Suprapubic skin (tissue), 4 donors: ENCODE results near the gene MYADML2. TPM values are rescaled to one million over a fixed set of nuclear protein-coding genes. Genes with fewer than 3 reads are reported as not detected.

Experiments
- DNase-seq, 2 donors: peaks; one replicate each; pipeline ENCODE4 v3.0.0-alpha.2; 2019; ENCODE audit warnings: low spot score in 2 of 2
- H3K27ac ChIP-seq: fragments of 200-600 bp; sonication (generic); one replicate; pipeline ENCODE4 v1.5.1; 2019
- H3K27me3 ChIP-seq: fragments of 200-600 bp; sonication (generic); one replicate; pipeline ENCODE4 v1.5.1; 2019
- H3K36me3 ChIP-seq: fragments of 200-600 bp; sonication (generic); one replicate; pipeline ENCODE4 v1.5.1; 2019
- H3K4me1 ChIP-seq: fragments of 200-600 bp; sonication (generic); one replicate; pipeline ENCODE4 v1.5.1; 2019
- H3K4me3 ChIP-seq: fragments of 200-600 bp; sonication (generic); one replicate; pipeline ENCODE4 v1.5.1; 2019; ENCODE audit warnings: mild to moderate bottlenecking
- H3K9me3 ChIP-seq: fragments of 200-600 bp; sonication (generic); one replicate; pipeline ENCODE4 v1.5.1; 2019
- EP300 ChIP-seq: sonication (generic); formaldehyde crosslinking; IDR thresholded peaks from one replicate; pipeline ENCODE4 v1.6.1; 2017; ENCODE audit warnings: antibody characterized with exemption
- POLR2A ChIP-seq, 2 donors: fragments of 450-650 bp; IDR thresholded peaks; one replicate each; pipeline ENCODE4 v1.6.1; 2017; ENCODE audit warnings: antibody characterized with exemption in 2 of 2, mild to moderate bottlenecking in 2 of 2, moderate library complexity in 2 of 2
- POLR2AphosphoS5 ChIP-seq, 3 donors: sonication (generic); formaldehyde crosslinking; IDR thresholded peaks; one replicate each; pipeline ENCODE4 v1.6.1; 2017; ENCODE audit warnings: antibody characterized with exemption in 3 of 3
- WGBS: methylation state at CpG from one replicate; pipeline ENCODE4 v1.1.5; 2018; 5-methylcytosine and 5-hydroxymethylcytosine counted together
- total RNA-seq, 4 donors: library from RNA; depleted of rRNA; stranded (reverse); fragments of >200 nt; gene quantifications; one replicate each; pipeline ENCODE4 v1.1.0, GENCODE V29; 2016
- TF ChIP-seq, protein P1 (sequence below), 2 donors: fragments of 200-600 bp in 1 of 2; fragments of 450-650 bp in 1 of 2; sonication (generic) in 1 of 2; IDR thresholded peaks; one replicate each; pipeline ENCODE4 v1.5.1; 2016 to 2019; ENCODE audit warnings: antibody characterized with exemption in 2 of 2, mild to moderate bottlenecking in 1 of 2, moderate library complexity in 1 of 2

MYADML2 gene
- total RNA-seq, 4 donors from 2014 or later = not detected

DNA sequence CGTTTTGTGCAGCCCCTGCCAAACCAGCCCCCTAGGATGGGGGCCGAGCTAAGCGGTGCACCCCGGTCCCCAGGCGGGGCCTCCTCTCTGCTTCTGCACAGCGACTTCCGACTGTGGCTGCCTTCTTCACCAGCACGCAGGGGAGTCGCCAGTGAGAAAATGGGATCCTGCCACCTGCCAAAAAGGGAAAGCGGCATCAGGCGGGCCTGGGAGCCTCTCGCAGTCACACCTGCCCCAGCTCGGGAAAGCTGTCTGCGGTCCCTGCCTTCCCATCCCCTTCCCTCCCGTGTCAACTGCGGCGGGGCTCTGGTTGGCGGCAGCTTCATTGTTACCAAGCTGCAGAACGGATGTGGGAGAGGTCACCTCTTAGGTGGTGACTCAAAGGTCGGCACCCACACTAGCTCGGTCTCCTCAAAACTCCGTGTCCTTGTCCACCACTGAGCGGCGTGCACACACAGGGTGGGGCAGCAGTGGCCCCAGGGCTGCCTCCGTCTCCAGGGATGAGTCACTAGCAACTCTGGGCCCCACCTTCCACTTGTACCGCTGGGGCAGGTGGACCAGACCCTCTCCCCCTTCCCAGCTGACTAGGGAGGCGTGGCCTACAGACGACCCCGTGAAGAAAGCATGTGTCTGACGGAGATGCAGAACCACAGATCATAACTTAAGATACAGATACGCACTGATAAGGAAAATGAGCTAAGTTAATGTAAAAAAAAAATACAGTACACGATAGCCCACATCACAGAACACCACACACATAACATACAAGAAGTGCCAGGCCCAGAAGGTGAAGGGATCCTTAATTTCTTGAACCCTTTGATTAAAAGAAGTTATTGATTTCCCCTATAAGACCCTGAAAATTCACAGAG lies 34.4 kb downstream of the MYADML2 start:
- peaks cover 49% of the 10 kb centered on the region for H3K4me1 ChIP-seq
- 78% methylated on average over 18 of the region's 32 CpGs for WGBS
- no peak overlapping the region for H3K4me3 ChIP-seq
- H3K27me3 ChIP-seq = no peaks in the 10 kb centered on the region
- no peak for DNase-seq
- H3K9me3 ChIP-seq = no peaks in the 10 kb centered on the region
- TF ChIP-seq, protein P1, sequence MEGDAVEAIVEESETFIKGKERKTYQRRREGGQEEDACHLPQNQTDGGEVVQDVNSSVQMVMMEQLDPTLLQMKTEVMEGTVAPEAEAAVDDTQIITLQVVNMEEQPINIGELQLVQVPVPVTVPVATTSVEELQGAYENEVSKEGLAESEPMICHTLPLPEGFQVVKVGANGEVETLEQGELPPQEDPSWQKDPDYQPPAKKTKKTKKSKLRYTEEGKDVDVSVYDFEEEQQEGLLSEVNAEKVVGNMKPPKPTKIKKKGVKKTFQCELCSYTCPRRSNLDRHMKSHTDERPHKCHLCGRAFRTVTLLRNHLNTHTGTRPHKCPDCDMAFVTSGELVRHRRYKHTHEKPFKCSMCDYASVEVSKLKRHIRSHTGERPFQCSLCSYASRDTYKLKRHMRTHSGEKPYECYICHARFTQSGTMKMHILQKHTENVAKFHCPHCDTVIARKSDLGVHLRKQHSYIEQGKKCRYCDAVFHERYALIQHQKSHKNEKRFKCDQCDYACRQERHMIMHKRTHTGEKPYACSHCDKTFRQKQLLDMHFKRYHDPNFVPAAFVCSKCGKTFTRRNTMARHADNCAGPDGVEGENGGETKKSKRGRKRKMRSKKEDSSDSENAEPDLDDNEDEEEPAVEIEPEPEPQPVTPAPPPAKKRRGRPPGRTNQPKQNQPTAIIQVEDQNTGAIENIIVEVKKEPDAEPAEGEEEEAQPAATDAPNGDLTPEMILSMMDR (IDR thresholded peaks at IDR 0.05) = no peak
- no peak for TF ChIP-seq POLR2A (IDR thresholded peaks at IDR 0.05)
- no peak for TF ChIP-seq EP300
- no peak for TF ChIP-seq POLR2AphosphoS5 (IDR thresholded peaks at IDR 0.05)
- no peak overlapping the region for H3K27ac ChIP-seq
- peaks cover 39% of the 10 kb centered on the region for H3K36me3 ChIP-seq

DNA sequence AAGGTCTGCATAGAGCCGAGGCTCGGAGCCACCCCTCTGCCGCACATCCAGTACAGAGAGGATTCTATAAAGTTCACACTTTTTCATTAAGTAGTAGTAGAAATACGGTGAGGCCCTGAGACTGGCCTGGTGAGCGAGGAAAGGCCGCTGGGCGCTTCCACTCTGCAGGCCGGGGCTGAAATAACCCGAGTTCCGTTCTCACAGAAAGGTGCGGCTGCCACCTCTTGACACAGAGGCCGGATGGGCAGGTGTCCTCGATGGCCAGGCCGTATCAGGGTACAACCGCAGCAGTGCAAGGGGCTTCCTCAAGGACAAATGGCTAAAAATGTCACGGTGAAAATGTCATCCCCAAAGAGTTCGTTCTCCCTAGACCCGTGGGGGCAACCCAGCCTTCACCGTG lies 35.1 kb downstream of the MYADML2 start:
- TF ChIP-seq, protein P1 (IDR thresholded peaks at IDR 0.05) = no peak
- no peak for TF ChIP-seq POLR2A (IDR thresholded peaks at IDR 0.05)
- H3K27me3 ChIP-seq = no peaks in the 10 kb centered on the region
- no peak overlapping the region for H3K27ac ChIP-seq
- H3K36me3 ChIP-seq = peaks cover 43% of the 10 kb centered on the region
- H3K9me3 ChIP-seq = no peaks in the 10 kb centered on the region
- 76% methylated on average over 19 of the region's 19 CpGs for WGBS
- H3K4me3 ChIP-seq = peak overlapping the region; percentile 88
- no peak for DNase-seq
- H3K4me1 ChIP-seq = peaks cover 42% of the 10 kb centered on the region

DNA sequence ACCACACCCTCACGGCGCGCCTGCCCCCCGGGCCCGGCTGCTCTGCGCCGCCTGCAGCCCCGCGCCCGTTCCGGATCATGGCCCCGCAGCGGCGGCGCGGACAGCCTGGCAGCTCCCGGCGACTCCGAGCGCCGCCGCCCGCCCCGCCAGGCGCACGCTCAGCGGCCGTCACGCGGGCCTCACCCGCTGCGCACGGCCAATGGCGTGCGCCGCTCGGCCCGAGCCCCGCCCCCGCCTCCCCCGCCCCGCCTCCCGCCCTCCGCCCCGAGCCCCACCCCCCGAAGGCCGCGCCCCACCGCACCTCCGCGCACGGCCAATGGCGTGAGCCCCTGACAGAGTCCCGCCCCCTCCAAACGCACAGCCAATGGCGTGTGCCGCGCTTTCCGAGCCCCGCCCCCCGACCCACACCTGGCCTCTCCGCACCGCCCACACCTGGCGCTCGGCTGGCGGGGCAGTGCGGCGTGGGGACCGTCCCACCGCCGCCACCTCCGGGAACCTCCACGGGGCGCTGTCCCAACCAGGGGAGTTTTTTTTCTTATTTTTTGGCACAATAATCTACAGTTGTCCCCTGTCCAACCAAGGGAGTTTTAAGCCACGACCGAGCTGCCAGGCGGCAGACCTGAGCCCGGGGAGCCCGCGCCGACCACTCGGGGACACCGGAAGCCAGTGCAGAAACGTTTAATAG lies 35.6 kb downstream of the MYADML2 start, which contains the start of gene PCYT2:
TSS of gene PCYT2 (minus strand) at position 123 of the 685 bp plus-strand sequence. CDS start at position 79, 44 bp downstream.
- Histone ChIP-seq H3K36me3 (peaks cover 49% of the 10 kb centered on the region), H3K27me3 (no peaks in the 10 kb centered on the region), H3K4me3 (peak within 1 kb of the TSS; percentile 88), H3K27ac (no peak within 1 kb of the TSS), H3K4me1 (peaks cover 36% of the 10 kb centered on the region), H3K9me3 (no peaks in the 10 kb centered on the region)
- TF ChIP-seq POLR2A (IDR thresholded peaks at IDR 0.05) (no peak), POLR2AphosphoS5 (IDR thresholded peaks at IDR 0.05) (no peak), EP300 (no peak)
- TF ChIP-seq, protein P1 (IDR thresholded peaks at IDR 0.05) = peak in 1 of 2 donors; percentile 6
- WGBS = 22% methylated on average over 16 of the region's 84 CpGs
- peak; percentile 94 to 95 for DNase-seq

DNA sequence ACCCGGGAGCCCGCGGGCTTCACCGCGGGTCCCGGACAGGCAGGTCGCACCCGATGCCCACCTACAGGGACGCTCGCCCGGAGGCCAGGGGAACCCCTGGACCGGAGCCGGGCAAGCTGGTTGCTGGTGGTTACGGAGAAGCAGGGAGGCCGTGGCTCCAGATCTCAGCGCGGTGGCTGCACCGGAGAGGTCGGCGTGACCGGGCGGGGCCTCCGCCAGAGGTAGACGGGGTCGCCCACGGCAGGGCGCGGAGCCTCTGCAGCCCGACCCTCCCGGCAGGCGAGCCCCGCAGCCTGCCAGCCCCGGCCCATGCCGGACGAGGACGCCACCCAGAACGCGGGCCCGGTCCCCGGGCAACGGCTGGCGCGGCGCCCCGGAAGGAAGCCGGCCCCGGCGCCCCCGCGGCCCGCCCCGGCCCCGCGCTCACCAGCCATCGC lies 36.2 kb downstream of the MYADML2 start:
- Histone ChIP-seq H3K4me1 (peaks cover 32% of the 10 kb centered on the region), H3K9me3 (no peaks in the 10 kb centered on the region), H3K36me3 (peaks cover 54% of the 10 kb centered on the region), H3K27ac (no peak overlapping the region), H3K4me3 (peak overlapping the region; percentile 88), H3K27me3 (no peaks in the 10 kb centered on the region)
- under 1% methylated on average over 13 of the region's 55 CpGs for WGBS
- no peak for TF ChIP-seq POLR2A (IDR thresholded peaks at IDR 0.05)
- TF ChIP-seq, protein P1 (IDR thresholded peaks at IDR 0.05) = no peak
- TF ChIP-seq EP300 = no peak
- TF ChIP-seq POLR2AphosphoS5 (IDR thresholded peaks at IDR 0.05) = no peak
- DNase-seq = no peak
